ENCODE data around the gene CLSTN2.

The CLSTN2 gene

DNA sequence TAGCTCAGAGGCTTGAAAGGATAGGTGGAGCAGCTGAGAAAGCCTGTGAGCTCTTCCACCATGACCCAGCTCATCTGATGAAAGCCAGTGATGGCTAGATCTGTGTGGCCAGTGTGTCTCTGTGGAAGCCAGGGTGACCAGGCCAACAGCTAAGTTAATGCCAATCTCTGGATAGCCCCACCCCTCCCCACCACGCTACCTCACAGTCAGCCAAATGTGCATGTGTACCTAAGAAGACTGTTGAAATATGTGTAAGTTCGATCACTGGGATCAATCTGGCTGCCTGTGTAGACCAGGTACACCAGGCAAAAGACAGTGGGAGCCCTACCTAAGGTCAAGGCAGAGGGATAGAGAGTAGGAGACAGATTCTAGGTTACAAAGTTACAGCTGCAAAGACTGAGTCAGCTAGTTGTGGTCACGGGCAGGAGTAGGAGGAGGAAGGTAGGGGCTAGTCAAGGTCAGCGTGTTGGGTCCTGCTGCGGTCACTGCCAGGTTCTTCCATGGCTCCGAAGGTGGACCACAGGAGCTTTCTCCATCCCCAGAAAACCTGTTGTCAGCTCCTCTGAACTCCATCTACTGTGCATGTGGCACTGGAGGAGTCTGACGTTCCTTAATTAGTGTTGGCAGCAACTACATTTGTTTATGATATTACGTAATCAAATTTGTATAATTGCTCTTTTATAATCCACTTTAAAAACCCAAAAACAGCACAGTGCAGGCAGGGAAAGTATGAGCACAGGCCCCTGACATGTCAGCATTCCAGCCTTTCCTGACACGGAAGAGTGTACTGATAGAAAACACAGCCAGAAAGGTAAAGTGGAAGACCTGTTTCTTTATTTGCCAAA lies 318.0 kb downstream of the CLSTN2 start:
- ChIA-PET POLR2A (no interaction called here), CTCF (interaction anchor here (0.7 to 1.7 kb wide), 4 partner anchors 9 to 23 kb away, joined by 3 to 4 read pairs (median 3); no protein-coding TSS in a partner anchor)
- TF ChIP-seq, protein P1, sequence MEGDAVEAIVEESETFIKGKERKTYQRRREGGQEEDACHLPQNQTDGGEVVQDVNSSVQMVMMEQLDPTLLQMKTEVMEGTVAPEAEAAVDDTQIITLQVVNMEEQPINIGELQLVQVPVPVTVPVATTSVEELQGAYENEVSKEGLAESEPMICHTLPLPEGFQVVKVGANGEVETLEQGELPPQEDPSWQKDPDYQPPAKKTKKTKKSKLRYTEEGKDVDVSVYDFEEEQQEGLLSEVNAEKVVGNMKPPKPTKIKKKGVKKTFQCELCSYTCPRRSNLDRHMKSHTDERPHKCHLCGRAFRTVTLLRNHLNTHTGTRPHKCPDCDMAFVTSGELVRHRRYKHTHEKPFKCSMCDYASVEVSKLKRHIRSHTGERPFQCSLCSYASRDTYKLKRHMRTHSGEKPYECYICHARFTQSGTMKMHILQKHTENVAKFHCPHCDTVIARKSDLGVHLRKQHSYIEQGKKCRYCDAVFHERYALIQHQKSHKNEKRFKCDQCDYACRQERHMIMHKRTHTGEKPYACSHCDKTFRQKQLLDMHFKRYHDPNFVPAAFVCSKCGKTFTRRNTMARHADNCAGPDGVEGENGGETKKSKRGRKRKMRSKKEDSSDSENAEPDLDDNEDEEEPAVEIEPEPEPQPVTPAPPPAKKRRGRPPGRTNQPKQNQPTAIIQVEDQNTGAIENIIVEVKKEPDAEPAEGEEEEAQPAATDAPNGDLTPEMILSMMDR (IDR thresholded peaks at IDR 0.05; ENCODE audit: control extremely low read depth, extremely low read depth, low read depth, missing control alignments), result no peak
- no peak for DNase-seq (ENCODE audit: extremely low spot score)

DNA sequence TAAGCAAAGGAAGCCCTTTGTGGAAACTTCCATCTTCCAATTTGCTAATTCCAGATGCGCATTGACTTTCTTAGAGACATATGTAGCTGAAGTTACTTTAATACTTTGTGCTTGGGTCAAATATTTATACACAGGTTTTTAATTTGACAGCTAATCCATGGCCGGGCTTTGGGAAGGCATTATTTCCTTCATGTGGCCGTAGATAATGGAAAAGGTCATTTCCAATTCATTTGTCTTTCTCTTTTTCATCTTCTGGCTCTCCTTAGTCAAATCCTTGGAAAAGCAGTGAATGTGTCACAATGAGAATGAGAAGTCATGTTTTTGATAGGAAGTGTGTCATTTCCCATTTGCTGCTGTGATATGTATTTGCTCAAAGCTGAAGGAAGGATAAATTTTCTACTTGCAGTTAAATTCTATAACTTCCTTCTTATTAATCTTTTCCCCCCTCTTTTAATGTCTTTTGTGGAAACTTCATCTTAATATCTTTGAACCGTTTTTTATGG lies 323.3 kb downstream of the CLSTN2 start:
- ChIA-PET POLR2A (no interaction called here), CTCF (no interaction called here)
- TF ChIP-seq, protein P1 (IDR thresholded peaks at IDR 0.05; ENCODE audit: control extremely low read depth, extremely low read depth, low read depth, missing control alignments), result no peak
- DNase-seq (ENCODE audit: extremely low spot score), result no peak

DNA sequence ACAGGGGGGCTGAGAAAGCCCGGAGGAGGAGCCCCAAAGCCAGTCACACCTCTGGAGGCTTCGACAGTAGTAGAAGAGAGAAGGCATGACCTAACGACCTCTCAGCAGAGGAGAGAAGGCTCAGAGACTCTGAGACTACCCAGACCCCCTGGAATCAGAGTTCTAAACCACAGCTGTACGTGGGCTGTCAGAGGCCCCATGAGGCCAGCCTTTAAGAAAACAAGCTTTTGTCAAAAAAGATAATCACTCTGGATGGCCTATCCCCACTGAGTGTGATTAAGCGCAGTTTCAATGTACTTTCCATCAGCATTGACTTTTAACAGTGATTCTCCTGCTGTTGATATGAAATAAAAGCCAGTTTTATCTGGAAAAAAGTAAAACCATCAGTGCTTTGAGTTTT lies 330.3 kb downstream of the CLSTN2 start:
- CTCF ChIA-PET, result interaction anchor here (0.9 to 1.2 kb wide), 2 partner anchors 17 to 32 kb away, joined by 3 read pairs; no protein-coding TSS in a partner anchor
- DNase-seq (ENCODE audit: extremely low spot score), result no peak
- TF ChIP-seq, protein P1 (IDR thresholded peaks at IDR 0.05; ENCODE audit: control extremely low read depth, extremely low read depth, low read depth, missing control alignments), result no peak
- POLR2A ChIA-PET, result no interaction called here

DNA sequence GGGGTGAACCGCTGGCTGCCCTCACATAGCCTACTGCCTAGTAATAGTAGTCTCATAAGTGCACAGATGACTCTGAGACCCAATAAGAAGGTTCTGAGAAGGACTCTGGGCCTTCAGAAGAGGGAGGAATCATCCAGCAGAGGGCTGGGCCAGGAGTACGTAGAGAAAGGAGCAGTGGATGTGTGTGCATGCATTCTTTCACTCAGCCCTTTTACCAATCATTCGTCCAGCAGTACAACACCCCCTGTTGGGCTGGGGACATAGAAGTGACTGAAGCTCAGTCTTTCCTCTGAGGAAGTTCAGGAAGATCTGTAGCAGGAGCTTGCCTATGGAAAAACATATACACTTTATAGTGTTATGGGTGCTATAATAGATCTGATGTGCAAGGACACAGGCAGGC lies 333.1 kb downstream of the CLSTN2 start:
- DNase-seq (ENCODE audit: extremely low spot score), result no peak
- CTCF ChIA-PET, result interaction anchor here (1.0 to 2.1 kb wide), 4 partner anchors 9 to 143 kb away, joined by 3 to 7 read pairs (median 4); no protein-coding TSS in a partner anchor
- POLR2A ChIA-PET, result no interaction called here
- TF ChIP-seq, protein P1 (IDR thresholded peaks at IDR 0.05; ENCODE audit: control extremely low read depth, extremely low read depth, low read depth, missing control alignments), result no peak

DNA sequence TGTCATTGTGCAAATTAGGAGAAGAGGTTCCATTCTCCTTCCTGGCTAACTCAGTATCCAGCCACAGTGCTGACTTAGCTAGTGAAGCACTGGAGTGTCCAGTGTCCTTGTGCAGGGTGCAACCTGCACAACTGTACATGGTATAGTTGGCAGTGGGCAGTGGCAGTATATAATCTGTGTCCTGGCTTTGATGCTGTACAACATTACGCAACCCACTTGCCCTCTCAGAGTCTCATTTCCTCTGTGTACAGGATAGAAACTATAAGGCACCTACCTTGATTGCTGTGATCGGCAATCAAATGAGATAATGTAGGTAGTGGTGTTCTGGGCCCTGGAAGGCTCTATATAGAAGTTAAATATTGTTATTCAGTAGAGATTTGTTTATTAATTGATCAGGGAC lies 333.6 kb downstream of the CLSTN2 start:
- no peak for DNase-seq (ENCODE audit: extremely low spot score)
- TF ChIP-seq, protein P1 (IDR thresholded peaks at IDR 0.05; ENCODE audit: control extremely low read depth, extremely low read depth, low read depth, missing control alignments), result no peak
- POLR2A ChIA-PET, result no interaction called here
- CTCF ChIA-PET, result interaction anchor here (1.6 kb wide), 1 partner anchor 143 kb away, joined by 3 read pairs; no protein-coding TSS in a partner anchor

DNA sequence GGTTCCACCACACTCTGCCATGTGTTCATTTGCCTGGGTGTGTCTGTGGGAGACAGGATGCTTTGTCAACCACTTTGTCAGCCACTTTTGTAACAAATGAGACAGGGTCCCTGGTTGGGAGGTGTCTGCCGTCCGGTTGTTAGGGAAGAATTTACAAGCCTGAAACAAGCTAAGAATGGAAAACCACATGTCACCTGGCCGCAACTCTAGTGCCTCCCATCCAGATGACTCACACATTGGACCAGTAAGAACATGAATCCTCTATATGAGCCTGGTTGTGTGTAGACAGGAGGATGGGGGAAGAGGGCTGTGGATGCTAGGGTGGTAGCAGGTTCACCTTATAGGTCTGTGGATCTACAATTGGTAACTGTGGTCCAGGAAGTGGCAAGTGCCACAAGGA lies 335.3 kb downstream of the CLSTN2 start:
- TF ChIP-seq, protein P1 (IDR thresholded peaks at IDR 0.05; ENCODE audit: control extremely low read depth, extremely low read depth, low read depth, missing control alignments), result no peak
- no peak for DNase-seq (ENCODE audit: extremely low spot score)
- ChIA-PET CTCF (interaction anchor here (0.8 kb wide), 1 partner anchor 9 kb away, joined by 3 read pairs; no protein-coding TSS in a partner anchor), POLR2A (no interaction called here)
